ENCODE measurements around the gene PTK7.

Gene PTK7

DNA sequence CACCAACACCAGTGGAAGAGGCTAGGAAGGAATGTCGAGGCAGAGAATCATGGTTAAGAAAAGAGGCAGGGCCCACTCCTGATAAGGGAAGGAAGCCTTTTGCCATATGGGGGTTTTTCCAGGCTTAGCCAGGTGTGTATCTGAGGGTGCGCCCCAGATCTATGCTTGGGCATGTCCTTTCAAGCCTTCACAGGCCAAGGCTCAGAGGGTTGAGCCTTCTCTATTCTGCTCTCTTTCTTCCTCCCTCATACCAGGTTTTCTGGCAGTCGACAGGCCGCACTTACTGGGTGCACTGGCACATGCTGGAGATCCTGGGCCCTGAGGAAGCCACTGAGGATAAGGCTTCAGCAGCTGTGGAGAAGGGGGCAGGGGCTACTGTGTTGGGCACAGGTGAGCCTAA, 110.6 kb downstream of the PTK7 start:
- DNase-seq (ENCODE audit: low spot score), result no peak
- in situ Hi-C loops (cut with MboI; ENCODE audit: low pct_unique_long_range_greater_than_20kb, low sequenced_read_pairs, unreplicated experiment), result no loop called here
- no peak for TF ChIP-seq CTCF (IDR thresholded peaks at IDR 0.05; ENCODE audit: extremely low read depth, insufficient read depth, missing control alignments)

GRCh38 chr6:43187821-43188220, 111.7 kb downstream of the PTK7 start:
- no peak for DNase-seq (ENCODE audit: low spot score)

DNA sequence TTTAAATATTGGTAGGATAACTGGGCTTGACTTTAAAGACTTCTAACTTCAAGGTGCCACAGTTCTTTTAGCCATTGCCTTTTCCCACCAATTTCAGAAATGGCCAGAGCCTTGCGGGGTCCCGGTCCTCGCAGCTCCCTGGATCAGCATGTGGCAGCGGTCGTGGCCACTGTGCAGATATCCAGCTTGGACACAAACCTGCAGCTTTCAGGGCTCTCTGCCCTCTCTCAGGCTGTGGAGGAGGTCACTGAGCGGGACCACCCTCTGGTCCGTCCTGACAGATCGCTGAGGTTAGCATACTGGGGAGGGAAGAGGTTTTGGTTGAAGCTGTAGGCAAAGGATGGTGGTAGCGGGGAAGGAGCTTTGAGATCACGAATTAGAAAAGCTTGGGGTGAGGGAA, 112.3 kb downstream of the PTK7 start:
- in situ Hi-C loops (cut with MboI; ENCODE audit: low pct_unique_long_range_greater_than_20kb, low sequenced_read_pairs, unreplicated experiment), result no loop called here
- no peak for TF ChIP-seq CTCF (IDR thresholded peaks at IDR 0.05; ENCODE audit: extremely low read depth, insufficient read depth, missing control alignments)
- no peak for DNase-seq (ENCODE audit: low spot score)

More at GRCh38 chr6:43187821-43188220, 111.7 kb downstream of the PTK7 start:
- TF ChIP-seq CTCF (IDR thresholded peaks at IDR 0.05; ENCODE audit: extremely low read depth, insufficient read depth, missing control alignments), result no peak
- in situ Hi-C loops (cut with MboI; ENCODE audit: low pct_unique_long_range_greater_than_20kb, low sequenced_read_pairs, unreplicated experiment), result no loop called here

- in situ Hi-C loops (cut with MboI; ENCODE audit: low pct_unique_long_range_greater_than_20kb, low sequenced_read_pairs, unreplicated experiment), result no loop called here
- TF ChIP-seq CTCF (IDR thresholded peaks at IDR 0.05; ENCODE audit: extremely low read depth, insufficient read depth, missing control alignments), result no peak
- DNase-seq (ENCODE audit: low spot score), result no peak
Observed at GRCh38 chr6:43189776-43190304, 113.7 kb downstream of the PTK7 start.

DNA sequence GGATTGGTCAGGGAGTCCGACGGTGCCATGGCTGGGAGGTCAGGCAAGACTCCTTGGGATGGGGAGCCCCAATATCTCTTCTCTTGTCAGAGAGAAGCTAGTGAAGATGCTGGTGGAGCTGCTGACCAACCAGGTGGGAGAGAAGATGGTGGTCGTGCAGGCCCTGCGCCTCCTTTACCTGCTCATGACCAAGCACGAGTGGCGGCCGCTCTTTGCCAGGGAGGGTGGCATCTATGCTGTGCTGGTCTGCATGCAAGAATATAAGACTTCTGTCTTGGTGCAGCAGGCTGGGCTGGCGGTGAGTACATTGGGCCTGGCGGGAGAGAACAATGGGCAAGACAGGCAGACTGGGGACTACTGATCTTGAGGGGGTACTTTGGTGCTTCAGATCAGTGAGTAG, 116.8 kb downstream of the PTK7 start:
- no peak for TF ChIP-seq CTCF (IDR thresholded peaks at IDR 0.05; ENCODE audit: extremely low read depth, insufficient read depth, missing control alignments)
- in situ Hi-C loops (cut with MboI; ENCODE audit: low pct_unique_long_range_greater_than_20kb, low sequenced_read_pairs, unreplicated experiment), result no loop called here
- DNase-seq (ENCODE audit: low spot score), result no peak

DNA sequence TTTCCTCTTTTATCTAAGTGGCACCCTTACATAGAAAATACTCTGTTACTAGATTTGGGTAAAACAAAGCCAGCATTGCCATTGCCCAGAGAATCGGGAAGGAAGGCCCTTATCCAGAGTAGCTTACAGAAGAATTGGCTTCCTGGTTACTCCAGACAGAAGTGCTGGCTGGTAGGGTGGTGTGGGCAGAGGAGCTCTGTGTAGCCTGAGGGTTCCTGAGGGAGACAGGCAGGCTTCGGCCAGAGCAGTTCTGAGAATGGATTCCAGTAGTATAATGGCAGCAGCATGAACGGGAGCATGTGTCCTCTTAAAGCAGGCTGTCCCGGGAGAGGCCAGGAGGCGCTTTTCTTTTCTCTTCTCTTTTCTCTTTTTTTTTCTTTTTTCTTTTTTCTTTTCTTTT, 117.8 kb downstream of the PTK7 start:
- in situ Hi-C loops (cut with MboI; ENCODE audit: low pct_unique_long_range_greater_than_20kb, low sequenced_read_pairs, unreplicated experiment), result no loop called here
- DNase-seq (ENCODE audit: low spot score), result no peak
- no peak for TF ChIP-seq CTCF (IDR thresholded peaks at IDR 0.05; ENCODE audit: extremely low read depth, insufficient read depth, missing control alignments)

DNA sequence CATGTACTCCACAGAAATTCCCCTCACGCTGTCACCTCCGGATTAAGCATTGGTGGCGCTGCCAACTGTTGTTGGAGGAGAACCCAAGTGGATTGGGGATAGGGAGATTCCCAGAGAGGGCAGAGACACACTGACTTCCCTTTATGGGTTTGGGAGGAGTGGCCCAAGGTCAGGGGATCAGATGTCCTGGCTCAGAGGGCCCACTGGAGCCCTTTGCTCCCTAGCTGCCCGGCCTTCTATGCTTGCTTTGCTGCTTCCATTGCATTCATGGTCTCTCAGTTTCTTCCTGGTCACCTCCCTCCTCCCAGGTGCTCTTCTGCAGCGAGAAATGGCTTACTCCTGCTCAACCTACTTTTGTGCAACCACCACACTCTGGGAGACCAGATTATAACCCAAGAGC, 120.2 kb downstream of the PTK7 start:
- in situ Hi-C loops (cut with MboI; ENCODE audit: low pct_unique_long_range_greater_than_20kb, low sequenced_read_pairs, unreplicated experiment), result no loop called here
- no peak for TF ChIP-seq CTCF (IDR thresholded peaks at IDR 0.05; ENCODE audit: extremely low read depth, insufficient read depth, missing control alignments)
- no peak for DNase-seq (ENCODE audit: low spot score)

Measured in GM13977 (cell line).